Parathyroid adenoma (tissue), 2 donors: ENCODE data around the gene PHF21B.

ENCODE experiments used
- H2AFZ ChIP-seq: fragments of 300-600 bp; sonication (generic); one replicate; pipeline ENCODE4 v1.7.0; 2017; ENCODE audit warnings: antibody characterized with exemption, mild to moderate bottlenecking
- H3K27ac ChIP-seq: fragments of 300-600 bp; sonication (generic); one replicate; pipeline ENCODE4 v1.7.0; 2017
- H3K27me3 ChIP-seq: fragments of 300-600 bp; sonication (generic); one replicate; pipeline ENCODE4 v1.7.0; 2017; ENCODE audit warnings: low read length; ENCODE audit not compliant: control insufficient read depth, insufficient read depth
- H3K36me3 ChIP-seq: fragments of 300-600 bp; sonication (generic); one replicate; pipeline ENCODE4 v1.7.0; 2017; ENCODE audit warnings: low read length; ENCODE audit not compliant: control insufficient read depth, insufficient read depth
- H3K4me1 ChIP-seq: fragments of 300-600 bp; sonication (generic); one replicate; pipeline ENCODE4 v1.7.0; 2017; ENCODE audit warnings: control low read depth
- H3K4me2 ChIP-seq: fragments of 300-600 bp; sonication (generic); one replicate; pipeline ENCODE4 v1.7.0; 2017; ENCODE audit warnings: low read length
- H3K4me3 ChIP-seq: fragments of 300-600 bp; sonication (generic); one replicate; pipeline ENCODE4 v1.7.0; 2017; ENCODE audit warnings: low read depth, low read length
- H3K79me2 ChIP-seq: fragments of 300-600 bp; sonication (generic); one replicate; pipeline ENCODE4 v1.7.0; 2017; ENCODE audit warnings: control low read depth
- H3K9ac ChIP-seq: fragments of 300-600 bp; sonication (generic); one replicate; pipeline ENCODE4 v1.7.0; 2017; ENCODE audit warnings: mild to moderate bottlenecking
- H3K9me3 ChIP-seq: fragments of 300-600 bp; sonication (generic); one replicate; pipeline ENCODE4 v1.7.0; 2017; ENCODE audit warnings: low read length; ENCODE audit not compliant: control insufficient read depth
- TF ChIP-seq, protein P1 (sequence below): fragments of 300-600 bp; sonication (generic); IDR thresholded peaks from one replicate; pipeline ENCODE4 v1.7.0; 2017; ENCODE audit warnings: antibody characterized with exemption, mild to moderate bottlenecking
- donor health status: primary hyperparathyroidism.

PHF21B gene

DNA sequence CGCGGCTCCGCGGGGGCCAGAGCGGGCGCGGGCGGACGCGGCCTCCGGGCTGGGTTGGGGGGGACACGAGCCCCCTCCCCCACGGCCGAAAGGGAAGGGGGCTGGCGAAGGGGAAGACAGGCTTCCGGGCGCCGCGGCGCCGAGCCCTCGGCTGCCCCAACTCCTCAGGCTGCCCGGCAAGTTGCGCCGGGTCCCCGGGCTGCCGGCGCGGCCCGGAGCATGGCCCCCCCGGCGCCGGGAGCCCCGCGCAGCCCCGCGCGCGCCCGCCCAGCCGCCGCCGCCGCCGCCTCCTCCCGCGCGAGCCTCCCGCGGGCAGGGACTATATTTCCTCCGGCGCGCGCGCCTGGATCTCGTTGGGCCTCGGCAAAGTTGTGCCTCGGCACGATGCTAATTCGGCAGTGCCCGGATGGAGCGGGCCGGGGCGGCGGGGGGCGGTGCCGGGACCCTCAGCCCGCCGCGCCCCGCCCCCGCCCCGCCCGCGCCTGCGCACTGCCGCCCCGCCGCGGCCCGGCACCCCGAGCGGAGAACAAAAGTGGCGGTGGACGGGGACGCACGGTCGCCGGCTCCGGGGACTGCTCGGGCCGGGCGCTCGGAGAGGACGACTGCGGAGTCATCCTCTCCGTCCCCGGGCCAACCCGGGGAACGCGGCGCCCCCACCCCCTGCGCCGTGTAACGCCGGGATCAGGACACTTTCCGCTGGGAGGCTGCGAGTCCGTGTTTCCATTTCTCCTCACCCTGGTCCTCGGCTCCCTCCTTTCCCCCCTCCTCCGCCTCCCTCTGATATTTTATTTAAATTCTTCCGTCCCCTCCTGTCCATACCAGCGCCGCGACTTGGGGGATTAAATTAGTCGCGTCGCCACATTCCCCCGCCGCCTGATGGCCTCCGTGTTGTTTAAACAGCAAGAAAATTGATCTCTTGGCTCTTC, at the start of gene PHF21B:
Gene PHF21B (minus strand): TSS at position 400 of the 926 bp plus-strand sequence. CDS start 456 bp downstream, outside the sequence.
- Histone ChIP-seq H3K27me3 (no peaks in the 10 kb centered on the region), H3K9ac (no peak within 1 kb of the TSS), H3K4me3 (peak within 1 kb of the TSS; percentile 66), H3K9me3 (no peaks in the 10 kb centered on the region), H3K36me3 (no peaks in the 10 kb centered on the region), H3K4me2 (peak within 1 kb of the TSS; percentile 91), H3K4me1 (no peaks in the 10 kb centered on the region), H2AFZ (peak within 1 kb of the TSS; percentile 68), H3K27ac (peak within 1 kb of the TSS; percentile 75), H3K79me2 (no peaks in the 10 kb centered on the region)
- TF ChIP-seq, protein P1, sequence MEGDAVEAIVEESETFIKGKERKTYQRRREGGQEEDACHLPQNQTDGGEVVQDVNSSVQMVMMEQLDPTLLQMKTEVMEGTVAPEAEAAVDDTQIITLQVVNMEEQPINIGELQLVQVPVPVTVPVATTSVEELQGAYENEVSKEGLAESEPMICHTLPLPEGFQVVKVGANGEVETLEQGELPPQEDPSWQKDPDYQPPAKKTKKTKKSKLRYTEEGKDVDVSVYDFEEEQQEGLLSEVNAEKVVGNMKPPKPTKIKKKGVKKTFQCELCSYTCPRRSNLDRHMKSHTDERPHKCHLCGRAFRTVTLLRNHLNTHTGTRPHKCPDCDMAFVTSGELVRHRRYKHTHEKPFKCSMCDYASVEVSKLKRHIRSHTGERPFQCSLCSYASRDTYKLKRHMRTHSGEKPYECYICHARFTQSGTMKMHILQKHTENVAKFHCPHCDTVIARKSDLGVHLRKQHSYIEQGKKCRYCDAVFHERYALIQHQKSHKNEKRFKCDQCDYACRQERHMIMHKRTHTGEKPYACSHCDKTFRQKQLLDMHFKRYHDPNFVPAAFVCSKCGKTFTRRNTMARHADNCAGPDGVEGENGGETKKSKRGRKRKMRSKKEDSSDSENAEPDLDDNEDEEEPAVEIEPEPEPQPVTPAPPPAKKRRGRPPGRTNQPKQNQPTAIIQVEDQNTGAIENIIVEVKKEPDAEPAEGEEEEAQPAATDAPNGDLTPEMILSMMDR, result no peak

DNA sequence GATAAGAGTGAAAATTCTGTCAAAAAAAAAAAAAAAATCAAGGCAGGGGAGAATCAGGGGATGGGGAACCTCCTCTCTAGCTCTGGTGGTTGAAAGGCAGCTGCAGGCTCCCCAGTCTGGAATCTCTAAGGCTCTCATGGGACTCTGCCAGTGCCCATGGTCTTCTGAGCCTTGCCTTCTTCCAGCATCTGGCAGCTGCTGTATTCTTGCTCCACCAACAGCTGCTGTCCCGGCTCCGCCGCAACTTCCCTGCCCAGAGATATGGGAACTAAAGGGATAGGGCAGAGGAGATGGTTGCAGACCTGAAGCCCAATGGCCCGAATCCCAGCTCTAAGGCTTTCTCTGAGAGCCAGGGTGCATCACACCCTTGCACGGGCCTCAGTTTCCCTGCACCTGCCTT, 49.5 kb upstream of the PHF21B start:
- no peak overlapping the region for H2AFZ ChIP-seq
- no peak overlapping the region for H3K27ac ChIP-seq
- no peak overlapping the region for H3K9ac ChIP-seq

GRCh38 chr22:45058622-45058912, 48.8 kb upstream of the PHF21B start:
- no peak overlapping the region for H2AFZ ChIP-seq
- H3K9ac ChIP-seq, result no peak overlapping the region
- H3K4me1 ChIP-seq, result no peaks in the 10 kb centered on the region
- H3K9me3 ChIP-seq, result no peaks in the 10 kb centered on the region
- H3K36me3 ChIP-seq, result no peaks in the 10 kb centered on the region
- no peak overlapping the region for H3K4me2 ChIP-seq
- H3K27me3 ChIP-seq, result no peaks in the 10 kb centered on the region
- TF ChIP-seq, protein P1, result no peak
- no peak overlapping the region for H3K27ac ChIP-seq
- H3K4me3 ChIP-seq, result no peak overlapping the region
- H3K79me2 ChIP-seq, result no peaks in the 10 kb centered on the region

More for the DNA sequence above, 49.5 kb upstream of the PHF21B start:
- H3K4me3 ChIP-seq, result no peak overlapping the region
- H3K4me1 ChIP-seq, result no peaks in the 10 kb centered on the region
- TF ChIP-seq, protein P1, result no peak
- no peaks in the 10 kb centered on the region for H3K9me3 ChIP-seq
- no peaks in the 10 kb centered on the region for H3K27me3 ChIP-seq
- no peak overlapping the region for H3K4me2 ChIP-seq
- H3K79me2 ChIP-seq, result no peaks in the 10 kb centered on the region
- H3K36me3 ChIP-seq, result no peaks in the 10 kb centered on the region

- H3K9ac ChIP-seq, result no peak overlapping the region
- H2AFZ ChIP-seq, result no peak overlapping the region
- no peak overlapping the region for H3K4me3 ChIP-seq
- H3K4me1 ChIP-seq, result no peaks in the 10 kb centered on the region
- no peaks in the 10 kb centered on the region for H3K36me3 ChIP-seq
- no peak overlapping the region for H3K4me2 ChIP-seq
- no peak overlapping the region for H3K27ac ChIP-seq
- H3K79me2 ChIP-seq, result no peaks in the 10 kb centered on the region
- H3K27me3 ChIP-seq, result no peaks in the 10 kb centered on the region
- no peaks in the 10 kb centered on the region for H3K9me3 ChIP-seq
- TF ChIP-seq, protein P1, result no peak
Observed at GRCh38 chr22:45055936-45056335, 46.1 kb upstream of the PHF21B start.

- no peak overlapping the region for H3K4me2 ChIP-seq
- H3K27ac ChIP-seq, result no peak overlapping the region
- no peak overlapping the region for H3K9ac ChIP-seq
- H3K27me3 ChIP-seq, result no peaks in the 10 kb centered on the region
- no peaks in the 10 kb centered on the region for H3K4me1 ChIP-seq
- no peaks in the 10 kb centered on the region for H3K9me3 ChIP-seq
- H2AFZ ChIP-seq, result no peak overlapping the region
- H3K79me2 ChIP-seq, result no peaks in the 10 kb centered on the region
- H3K4me3 ChIP-seq, result no peak overlapping the region
- H3K36me3 ChIP-seq, result no peaks in the 10 kb centered on the region
- TF ChIP-seq, protein P1, result no peak
Observed at GRCh38 chr22:45053571-45053970, 43.8 kb upstream of the PHF21B start.
